Stimulated activated CD4-positive, alpha-beta T cell treated with anti-CD3 and anti-CD28 coated beads, Interleukin-4, amount 100 ng/mL, for 48 hours (primary cell): ENCODE results near the gene PARD3.
"Not testable (repeated sequence)": the region's sequence is repeated elsewhere in the genome, so short reads cannot be mapped to it uniquely, and the experiment has no call there.

Experiments used
- DNase-seq, 2 donors: peaks; one replicate each; pipeline ENCODE4 v3.0.0-alpha.2; 2020; ENCODE audit warnings: low read depth in 2 of 2

The PARD3 gene

DNA sequence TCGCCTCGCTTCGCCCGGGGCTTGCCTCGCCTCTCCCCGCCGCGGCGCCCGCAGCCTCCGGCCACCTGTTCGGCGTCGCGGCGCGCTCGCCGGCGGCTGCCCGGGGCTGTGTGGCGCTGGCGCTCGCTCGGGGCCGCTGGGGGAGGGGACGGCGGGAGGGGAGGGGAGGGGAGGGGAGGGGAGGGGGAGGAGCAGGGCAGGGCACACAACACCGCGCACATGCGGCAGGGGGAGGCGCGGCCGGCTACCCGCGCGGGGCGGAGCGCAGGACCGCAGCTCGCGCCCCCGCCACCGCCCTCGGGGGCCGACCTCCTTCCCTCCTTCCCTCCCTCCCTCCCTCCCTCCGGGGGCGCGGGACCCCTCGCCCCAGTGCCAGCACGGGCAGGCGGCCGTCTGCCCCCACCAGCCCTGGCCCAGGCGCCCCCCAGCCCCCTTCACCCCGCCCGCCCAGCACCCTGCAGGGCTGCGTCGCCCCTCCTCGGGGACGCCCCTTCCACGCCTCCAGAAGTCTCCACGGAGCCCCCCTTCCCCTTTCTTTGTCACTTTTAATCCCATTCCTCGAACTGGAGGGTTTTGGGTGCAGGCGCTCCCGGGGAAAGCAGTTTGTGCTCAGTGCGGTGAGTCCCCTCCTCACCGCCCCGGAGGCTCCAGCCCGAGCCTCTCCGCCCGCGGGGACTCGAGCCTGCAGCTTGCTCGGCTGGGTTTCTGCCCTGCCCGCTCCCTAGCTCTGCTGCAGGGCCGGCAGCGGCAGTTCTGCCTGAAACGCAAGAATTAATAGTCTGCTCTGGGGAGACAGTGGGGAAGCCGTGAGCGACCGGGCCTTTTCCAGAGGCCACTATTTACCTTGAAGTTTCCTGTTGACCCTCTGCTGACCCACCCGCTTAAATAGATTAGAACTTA lies at the start of gene PARD3:
Gene PARD3, minus strand, starts transcription at position 112 of the 900 bp plus-strand sequence. CDS start 301 bp downstream, outside the sequence.
- no peak for DNase-seq

DNA sequence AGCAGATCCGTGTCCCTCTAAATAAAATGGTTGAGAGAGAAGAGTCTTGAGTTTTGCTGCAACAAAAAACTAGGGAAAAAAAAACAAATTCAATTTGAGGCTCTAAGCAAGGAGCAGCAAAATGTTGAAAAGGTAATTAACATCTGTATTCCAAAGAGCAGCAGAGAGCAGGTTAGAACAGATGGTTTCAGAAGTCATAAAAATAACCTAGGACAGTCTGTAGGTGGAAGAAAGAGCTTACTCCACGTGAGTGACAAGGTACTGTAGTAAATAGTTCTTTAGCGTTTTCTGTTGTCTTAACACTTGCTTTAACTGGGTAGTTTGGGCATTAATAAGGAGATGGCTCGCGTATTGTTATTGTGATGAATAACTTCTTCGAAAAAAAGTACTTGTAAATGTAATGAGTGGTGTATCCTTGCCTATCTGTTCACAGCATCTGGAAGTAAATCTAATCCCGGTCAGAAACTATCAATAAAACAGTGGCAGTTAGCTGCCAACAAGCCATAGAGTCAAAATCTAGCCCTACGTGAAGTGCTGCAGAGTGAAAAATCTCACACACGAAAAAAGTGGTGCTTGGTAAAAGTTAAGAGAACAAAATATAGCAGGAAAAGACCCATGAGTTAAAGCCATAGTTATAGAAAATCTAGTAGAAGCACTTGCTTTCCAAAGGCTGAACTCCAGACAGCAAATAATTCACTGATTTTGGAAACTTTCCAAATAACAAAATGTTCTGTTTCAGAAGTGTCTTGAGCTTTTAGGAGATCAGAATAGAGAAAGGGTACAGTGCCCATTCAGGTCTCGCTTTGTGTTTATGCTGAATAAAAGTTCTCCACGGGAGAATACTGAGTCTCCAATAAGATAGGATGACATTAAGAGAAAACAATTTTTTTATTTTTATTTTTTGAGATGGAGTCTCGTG lies 49.3 kb upstream of the PARD3 start:
- no peak for DNase-seq

GRCh38 chr10:34862892-34863291 lies 47.8 kb upstream of the PARD3 start:
- no peak for DNase-seq

GRCh38 chr10:34861293-34862021 lies 46.4 kb upstream of the PARD3 start:
- DNase-seq = no peak

- DNase-seq = no peak
Measured at GRCh38 chr10:34859170-34859569, 44.1 kb upstream of the PARD3 start.

DNA sequence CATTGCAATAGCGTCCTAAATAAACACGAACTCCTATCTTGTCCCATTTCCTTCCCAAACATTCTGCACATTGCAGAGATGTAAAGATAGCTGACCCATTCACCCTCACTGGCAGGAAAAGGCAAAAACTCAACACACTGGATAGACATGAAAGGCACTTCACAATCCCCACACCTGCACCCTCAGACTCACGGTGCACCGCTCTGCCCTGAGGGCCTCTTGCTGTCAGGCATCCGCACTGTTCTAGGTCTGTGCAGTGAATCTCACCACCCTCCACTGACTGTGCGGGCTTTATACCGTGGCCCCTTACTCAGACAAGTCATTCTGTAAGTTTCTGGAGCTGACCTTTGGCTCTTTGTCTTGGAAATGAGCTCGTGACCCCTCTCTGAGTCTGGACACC lies 42.9 kb upstream of the PARD3 start:
- no peak for DNase-seq

DNA sequence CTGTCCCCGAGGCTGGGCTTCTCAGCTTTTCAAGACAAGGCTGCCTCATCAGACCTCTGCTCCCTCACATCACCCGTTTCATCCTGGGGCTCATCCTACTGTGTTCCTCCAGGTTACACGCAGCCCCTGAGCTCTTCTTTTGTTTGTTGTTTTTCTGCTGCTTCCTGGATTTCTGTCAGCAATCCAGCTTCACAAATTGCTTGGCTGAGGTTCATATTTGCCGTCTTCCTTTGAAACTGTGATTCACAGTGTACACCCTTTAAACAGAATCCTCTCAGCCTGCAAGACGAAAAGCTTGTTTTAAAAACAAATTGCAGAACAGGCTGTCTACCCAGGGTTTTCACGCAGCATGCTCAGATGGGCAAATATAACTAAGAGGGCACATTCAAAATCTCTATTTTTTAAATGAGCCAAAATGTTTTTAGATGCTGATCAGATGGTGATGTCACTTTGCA lies 39.1 kb upstream of the PARD3 start:
- no peak for DNase-seq

- DNase-seq = no peak
Measured at GRCh38 chr10:34853357-34853756, 38.3 kb upstream of the PARD3 start.

- DNase-seq = no peak
Measured at GRCh38 chr10:34850558-34850957, 35.5 kb upstream of the PARD3 start.

DNA sequence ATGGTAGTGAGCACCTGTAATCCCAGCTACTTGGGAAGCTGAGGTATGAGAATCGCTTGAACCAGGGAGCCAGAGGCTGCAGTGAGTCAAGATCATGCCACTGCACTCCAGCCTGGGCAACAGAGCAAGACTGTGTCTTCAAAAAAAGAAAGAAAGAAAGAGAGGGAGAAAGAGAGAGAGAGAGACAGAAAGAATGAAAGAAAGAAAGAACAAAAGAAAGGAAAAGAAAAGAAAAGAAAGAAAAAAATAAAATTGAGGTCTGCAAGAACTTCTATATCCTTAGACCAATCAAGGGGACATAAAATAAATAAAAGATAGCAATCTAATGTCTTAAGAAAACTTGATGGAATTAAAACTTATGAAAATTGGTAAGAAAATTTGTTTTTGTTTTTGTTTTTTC lies 34.9 kb upstream of the PARD3 start:
- no peak for DNase-seq

DNA sequence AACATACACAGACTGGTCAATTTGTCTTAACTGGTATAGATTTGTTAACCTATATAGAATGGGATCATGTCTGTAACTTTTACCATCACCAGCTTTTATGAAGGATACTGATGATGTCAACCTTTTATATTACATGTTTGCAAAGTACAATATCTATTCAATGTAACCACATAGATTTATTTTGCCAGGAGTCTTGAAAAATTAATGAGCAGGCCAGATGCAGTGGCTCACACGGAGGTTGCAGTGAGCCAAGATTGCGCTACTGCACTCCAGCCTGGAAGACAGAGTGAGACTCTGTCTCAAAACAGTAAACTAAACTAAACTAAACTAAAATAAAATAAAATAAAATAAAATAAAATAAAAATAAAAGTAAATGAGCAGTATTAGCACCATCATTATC lies 30.0 kb upstream of the PARD3 start:
- no peak for DNase-seq

DNA sequence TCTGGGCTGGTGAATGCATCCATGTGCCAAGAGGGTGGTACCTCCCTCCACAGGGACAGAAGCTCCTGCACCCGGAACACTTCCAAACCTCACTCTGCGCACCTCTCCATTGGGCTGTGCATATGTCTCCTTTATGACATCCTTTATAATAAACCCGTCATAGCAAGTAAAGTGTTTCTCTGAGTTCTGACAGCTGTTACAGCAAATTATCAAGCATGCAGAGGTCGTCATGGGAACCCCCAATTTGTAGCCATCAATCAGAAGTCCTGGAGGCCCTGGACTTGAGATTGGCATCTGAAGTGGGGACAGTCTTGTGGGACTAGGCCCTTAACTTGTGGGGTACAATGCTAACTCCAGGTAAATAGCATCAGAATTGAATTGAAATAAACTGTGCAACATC lies 29.4 kb upstream of the PARD3 start:
- no peak for DNase-seq

GRCh38 chr10:34843470-34843869 lies 28.4 kb upstream of the PARD3 start:
- DNase-seq = not testable (repeated sequence)

GRCh38 chr10:34838366-34838900 lies 23.3 kb upstream of the PARD3 start:
- DNase-seq = no peak

- no peak for DNase-seq
Measured at GRCh38 chr10:34835908-34836508, 20.9 kb upstream of the PARD3 start.

DNA sequence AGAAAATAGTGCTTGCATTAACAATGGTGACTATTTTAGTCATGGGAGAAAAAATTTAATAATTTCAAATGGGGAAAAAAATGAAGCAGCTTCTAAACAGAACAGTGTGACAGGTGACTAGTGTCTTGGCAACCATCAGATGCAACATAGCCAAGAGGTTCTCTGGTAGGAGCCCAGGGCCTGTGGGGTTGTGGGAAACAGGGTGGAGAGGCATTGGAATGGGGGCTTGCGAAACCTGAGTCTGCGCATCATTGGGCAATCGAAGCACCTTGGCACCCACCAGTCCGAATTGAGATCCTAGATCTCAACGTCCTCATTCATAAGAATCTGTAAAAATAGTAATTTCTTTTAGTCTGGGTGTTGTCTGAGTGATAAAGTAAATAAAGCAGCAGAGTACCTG lies 19.2 kb upstream of the PARD3 start:
- no peak for DNase-seq

- no peak for DNase-seq
Measured at GRCh38 chr10:34830217-34830822, 15.2 kb upstream of the PARD3 start.

DNA sequence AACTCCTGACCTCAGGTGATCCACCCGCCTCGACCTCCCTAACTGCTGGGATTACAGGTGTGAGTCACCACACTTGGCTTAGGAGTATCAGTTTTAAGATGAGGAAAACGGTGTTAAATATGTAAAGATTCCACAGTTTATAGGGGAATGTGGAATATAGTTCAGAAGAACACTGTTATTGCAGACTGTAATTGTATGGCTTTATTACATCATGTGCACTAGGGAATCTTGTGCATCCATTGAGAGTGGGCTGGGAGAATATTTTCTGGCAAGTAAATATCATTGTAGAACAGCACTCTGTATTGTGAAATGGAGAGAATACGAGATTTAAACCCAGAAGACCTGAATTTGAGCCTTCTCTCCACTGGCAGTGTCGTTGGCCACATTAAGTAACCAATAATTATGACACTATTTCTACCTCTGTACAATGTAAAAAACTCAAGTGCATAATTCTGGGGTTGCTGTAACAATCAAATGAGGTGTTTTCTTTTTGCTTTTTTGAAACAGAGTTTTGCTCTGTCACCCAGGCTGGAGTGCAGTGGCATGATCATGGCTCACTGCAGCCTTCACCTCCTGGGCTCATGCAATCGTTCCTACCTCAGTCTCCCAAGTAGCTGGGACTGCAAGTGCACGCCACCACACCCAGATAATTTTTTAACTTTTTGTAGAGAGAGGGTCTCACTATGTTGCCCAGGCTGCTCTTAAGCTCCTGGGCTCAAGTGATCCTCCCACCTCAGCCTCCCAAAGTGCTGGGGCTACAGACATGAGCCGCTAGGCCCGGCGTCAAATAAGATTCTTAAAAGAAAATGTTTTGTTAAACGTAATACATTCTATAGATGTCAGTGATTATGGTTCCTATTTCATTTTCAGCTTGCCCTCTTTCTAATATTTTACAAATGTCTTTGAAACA lies 12.0 kb upstream of the PARD3 start:
- no peak for DNase-seq

DNA sequence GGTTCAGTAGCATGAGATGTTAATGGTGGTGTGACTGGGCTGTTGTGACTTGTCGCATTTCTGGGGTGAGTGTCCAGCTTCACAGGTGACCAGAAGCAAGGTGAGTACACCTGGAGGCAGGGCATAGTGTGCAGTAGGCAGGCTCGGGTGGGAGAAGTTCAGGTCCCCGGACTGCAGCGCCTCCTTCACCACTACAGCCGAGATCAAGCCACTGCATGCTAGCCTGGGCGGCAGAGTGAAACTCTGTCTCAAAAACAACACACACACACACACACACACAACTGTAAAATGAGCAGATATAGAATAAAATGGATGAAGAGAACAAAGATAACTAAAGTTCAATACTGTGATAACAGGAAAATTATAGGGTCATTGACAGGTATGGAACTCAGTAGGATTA lies 11.1 kb upstream of the PARD3 start:
- DNase-seq = no peak

DNA sequence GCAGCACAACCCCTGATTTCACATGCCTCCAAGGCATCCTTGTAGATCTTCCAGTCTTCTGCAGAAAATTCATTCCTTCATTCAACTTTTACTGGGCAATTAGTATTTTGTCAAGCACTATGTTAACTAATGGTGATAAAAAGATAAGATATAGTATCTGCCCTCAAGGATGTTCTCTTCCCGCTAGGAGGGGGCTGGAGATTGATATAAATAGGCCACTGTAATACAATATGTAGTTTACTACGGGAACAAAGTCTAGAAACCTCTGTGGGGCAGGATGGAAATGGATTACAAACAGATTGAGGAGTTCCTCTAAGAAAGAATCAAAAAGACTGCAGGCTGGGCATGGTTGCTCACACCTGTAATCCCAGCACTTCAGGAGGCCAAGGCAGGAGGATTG lies 10.3 kb upstream of the PARD3 start:
- DNase-seq = no peak
